Neuron (in vitro differentiated cells): ENCODE measurements around the gene NCAPD2.
"Not testable (repeated sequence)": the region's sequence is repeated elsewhere in the genome, so short reads cannot be mapped to it uniquely, and the experiment has no call there.

Experiments used
- H2AFZ ChIP-seq: one replicate; pipeline ENCODE4 v1.6.1; 2013; ENCODE audit warnings: low read depth, mild to moderate bottlenecking, inconsistent platforms, low read length, moderate library complexity
- H3K27me3 ChIP-seq: one replicate; pipeline ENCODE4 v1.6.1; 2013; ENCODE audit warnings: low read length; ENCODE audit not compliant: insufficient read depth
- H3K36me3 ChIP-seq: one replicate; pipeline ENCODE4 v1.6.1; 2013; ENCODE audit warnings: low read length; ENCODE audit not compliant: insufficient read depth
- H3K4me1 ChIP-seq: one replicate; pipeline ENCODE4 v1.6.1; 2013; ENCODE audit warnings: low read length; ENCODE audit not compliant: insufficient read depth
- H3K4me3 ChIP-seq: 2 replicates; pipeline ENCODE4 v1.5.1; 2013; ENCODE audit warnings: mild to moderate bottlenecking, low read length, moderate library complexity
- H3K9me3 ChIP-seq: one replicate; pipeline ENCODE4 v1.6.1; 2013; ENCODE audit warnings: low read length

Gene NCAPD2

GRCh38 chr12:6469609-6470374, 24.1 kb upstream of the NCAPD2 start:
- no peaks in the 10 kb centered on the region for H3K9me3 ChIP-seq
- peak overlapping the region; percentile 56 for H2AFZ ChIP-seq
- H3K4me3 ChIP-seq = peak overlapping the region; percentile 68
- no peaks in the 10 kb centered on the region for H3K27me3 ChIP-seq
- peaks cover 2% of the 10 kb centered on the region for H3K36me3 ChIP-seq
- H3K4me1 ChIP-seq = peaks cover 13% of the 10 kb centered on the region

- H3K9me3 ChIP-seq = no peaks in the 10 kb centered on the region
- no peaks in the 10 kb centered on the region for H3K27me3 ChIP-seq
- peak within 1 kb of the TSS; percentile 68 for H3K4me3 ChIP-seq
- H3K36me3 ChIP-seq = no peaks in the 10 kb centered on the region
- H2AFZ ChIP-seq = peak within 1 kb of the TSS; percentile 56
- H3K4me1 ChIP-seq = peaks cover 13% of the 10 kb centered on the region
Observed at GRCh38 chr12:6470375-6471163, 23.3 kb upstream of the NCAPD2 start, which contains the start of gene VAMP1. Gene VAMP1, minus strand, starts transcription at chr12:6470677. Its CDS starts 146 bp downstream, at chr12:6470531.

- no peak overlapping the region for H2AFZ ChIP-seq
- no peaks in the 10 kb centered on the region for H3K9me3 ChIP-seq
- no peaks in the 10 kb centered on the region for H3K27me3 ChIP-seq
- H3K4me1 ChIP-seq = peaks cover 13% of the 10 kb centered on the region
- no peaks in the 10 kb centered on the region for H3K36me3 ChIP-seq
- H3K4me3 ChIP-seq = no peak overlapping the region
Observed at GRCh38 chr12:6471989-6472360, 21.9 kb upstream of the NCAPD2 start.

- Histone ChIP-seq H3K9me3 (no peaks in the 10 kb centered on the region), H3K27me3 (no peaks in the 10 kb centered on the region), H2AFZ (no peak overlapping the region), H3K36me3 (no peaks in the 10 kb centered on the region), H3K4me3 (no peak overlapping the region), H3K4me1 (peaks cover 13% of the 10 kb centered on the region)
Observed at GRCh38 chr12:6472491-6472890, 21.4 kb upstream of the NCAPD2 start.

GRCh38 chr12:6475233-6475975, 18.5 kb upstream of the NCAPD2 start:
- H3K9me3 ChIP-seq, H2AFZ ChIP-seq, H3K4me1 ChIP-seq, H3K27me3 ChIP-seq, H3K4me3 ChIP-seq, H3K36me3 ChIP-seq: not testable (repeated sequence)

- H3K36me3 ChIP-seq = no peaks in the 10 kb centered on the region
- H3K9me3 ChIP-seq = peaks cover 7% of the 10 kb centered on the region
- no peaks in the 10 kb centered on the region for H3K27me3 ChIP-seq
- no peak overlapping the region for H3K4me3 ChIP-seq
- no peaks in the 10 kb centered on the region for H3K4me1 ChIP-seq
- H2AFZ ChIP-seq = no peak overlapping the region
Observed at GRCh38 chr12:6476489-6476888, 17.4 kb upstream of the NCAPD2 start.

- H3K4me1 ChIP-seq, H3K36me3 ChIP-seq, H2AFZ ChIP-seq, H3K27me3 ChIP-seq, H3K4me3 ChIP-seq, H3K9me3 ChIP-seq: not testable (repeated sequence)
Observed at GRCh38 chr12:6477601-6478377, 16.1 kb upstream of the NCAPD2 start.

- Histone ChIP-seq H2AFZ (no peak overlapping the region), H3K36me3 (no peaks in the 10 kb centered on the region), H3K4me1 (no peaks in the 10 kb centered on the region), H3K27me3 (no peaks in the 10 kb centered on the region), H3K9me3 (peaks cover 7% of the 10 kb centered on the region), H3K4me3 (no peak overlapping the region)
Observed at GRCh38 chr12:6478416-6478815, 15.5 kb upstream of the NCAPD2 start.

- Histone ChIP-seq H3K27me3 (no peaks in the 10 kb centered on the region), H3K4me3 (no peak overlapping the region), H3K4me1 (peaks cover 8% of the 10 kb centered on the region), H3K9me3 (no peaks in the 10 kb centered on the region), H3K36me3 (peaks cover 10% of the 10 kb centered on the region), H2AFZ (no peak overlapping the region)
Observed at GRCh38 chr12:6488240-6488639, 5.7 kb upstream of the NCAPD2 start.

- H2AFZ ChIP-seq = no peak overlapping the region
- H3K4me1 ChIP-seq = peaks cover 8% of the 10 kb centered on the region
- H3K9me3 ChIP-seq = no peaks in the 10 kb centered on the region
- no peak overlapping the region for H3K4me3 ChIP-seq
- H3K27me3 ChIP-seq = no peaks in the 10 kb centered on the region
- H3K36me3 ChIP-seq = peaks cover 10% of the 10 kb centered on the region
Observed at GRCh38 chr12:6489449-6489848, 4.5 kb upstream of the NCAPD2 start.

- not testable (repeated sequence) for H3K27me3 ChIP-seq, H3K9me3 ChIP-seq, H3K4me3 ChIP-seq, H2AFZ ChIP-seq
- peaks cover 17% of the 10 kb centered on the region for H3K36me3 ChIP-seq
- peaks cover 20% of the 10 kb centered on the region for H3K4me1 ChIP-seq
Observed at GRCh38 chr12:6490673-6491072, 3.2 kb upstream of the NCAPD2 start.

- H3K4me1 ChIP-seq = peaks cover 33% of the 10 kb centered on the region
- peaks cover 34% of the 10 kb centered on the region for H3K36me3 ChIP-seq
- H3K4me3 ChIP-seq = peak within 1 kb of the TSS; percentile 98
- H2AFZ ChIP-seq = peak within 1 kb of the TSS; percentile 82
- H3K9me3 ChIP-seq = no peaks in the 10 kb centered on the region
- H3K27me3 ChIP-seq = no peaks in the 10 kb centered on the region
Observed at GRCh38 chr12:6492838-6493496, 935 bp upstream of the NCAPD2 start, which contains the start of gene MRPL51. Gene MRPL51, minus strand, starts transcription at chr12:6493262. Its CDS starts 126 bp downstream, at chr12:6493136.
